IMR-90 (cell line): ENCODE data around the gene NBEA. TPM values are rescaled to one million over a fixed set of nuclear protein-coding genes. Genes with fewer than 3 reads are reported as not detected.
A peak's percentile ranks its signal among the peaks of the same experiment; 100 is the strongest.

ENCODE experiments used
- ATAC-seq: fragments of 200-7000 bp; cut with Tn5 transposase; 2 replicates; pipeline ENCODE4 v1.9.1; 2020; ENCODE audit warnings: low read depth, mild to moderate bottlenecking, moderate library complexity
- BruUV-seq: library from RNA; stranded (reverse); fragments of 400-500 nt; replicated peaks from 2 replicates; lab custom pipeline; 2021; lab: Mats Ljungman, UMichigan
- CTCF ChIA-PET: fragments of 300-600 bp; formaldehyde crosslinking; extraction: SDS; loops from one replicate; lab custom pipeline; 2021; ENCODE audit warnings: antibody characterized with exemption; lab: Yijun Ruan, JAX
- POLR2A ChIA-PET: fragments of 300-600 bp; sonication (Branson Sonifier 250); formaldehyde crosslinking; loops from one replicate; lab custom pipeline; 2022; ENCODE audit warnings: antibody characterized with exemption; ENCODE audit not compliant: unreplicated experiment; lab: Charles Lee
- DNase-seq: peaks from one replicate; pipeline ENCODE4 v3.0.0; 2013
- H2AFZ ChIP-seq: replicated peaks from 2 replicates; pipeline ENCODE3; 2013; ENCODE audit warnings: low read length, mild to moderate bottlenecking; ENCODE audit not compliant: poor library complexity
- H2AK5ac ChIP-seq: 2 replicates; pipeline ENCODE4 v1.6.1; 2013; ENCODE audit warnings: low read depth, low read length, inconsistent platforms
- H2AK9ac ChIP-seq: replicated peaks from 2 replicates; pipeline ENCODE3; 2013; ENCODE audit warnings: mild to moderate bottlenecking, low read depth, low read length, moderate library complexity; ENCODE audit not compliant: poor library complexity
- H2BK120ac ChIP-seq: 2 replicates; pipeline ENCODE4 v1.6.1; 2013; ENCODE audit warnings: low read depth, low read length, inconsistent platforms
- H2BK15ac ChIP-seq: 3 replicates; pipeline ENCODE4 v1.6.1; 2013; ENCODE audit warnings: low read depth, low read length, inconsistent platforms
- H2BK20ac ChIP-seq: 2 replicates; pipeline ENCODE4 v1.6.1; 2013; ENCODE audit warnings: low read depth, mild to moderate bottlenecking, inconsistent platforms, low read length, moderate library complexity
- H2BK5ac ChIP-seq: 2 replicates; pipeline ENCODE4 v1.6.1; 2013; ENCODE audit warnings: mild to moderate bottlenecking, low read depth, low read length, inconsistent platforms; ENCODE audit not compliant: poor library complexity, severe bottlenecking
- H3K14ac ChIP-seq: replicated peaks from 2 replicates; pipeline ENCODE4 v1.6.1; 2013; ENCODE audit warnings: low read depth, low read length, inconsistent platforms
- H3K18ac ChIP-seq: 2 replicates; pipeline ENCODE4 v1.6.1; 2013; ENCODE audit warnings: low read depth, low read length, control low read depth
- H3K23ac ChIP-seq: 2 replicates; pipeline ENCODE4 v1.6.1; 2013; ENCODE audit warnings: low read depth, low read length, inconsistent platforms
- H3K27ac ChIP-seq: 2 replicates; pipeline ENCODE4 v1.5.1; 2013; ENCODE audit warnings: mild to moderate bottlenecking, control low read depth, low read length; ENCODE audit not compliant: insufficient read depth
- H3K27me3 ChIP-seq: 2 replicates; pipeline ENCODE4 v1.6.1; 2013; ENCODE audit warnings: low read length; ENCODE audit not compliant: control insufficient read depth, insufficient read depth
- H3K36me3 ChIP-seq: 2 replicates; pipeline ENCODE4 v1.6.1; 2013; ENCODE audit warnings: low read length, mixed read lengths; ENCODE audit not compliant: control insufficient read depth, insufficient read depth
- H3K4ac ChIP-seq: 2 replicates; pipeline ENCODE4 v1.6.1; 2013; ENCODE audit warnings: low read depth, low read length, inconsistent platforms
- H3K4me1 ChIP-seq: 2 replicates; pipeline ENCODE4 v1.6.1; 2013; ENCODE audit warnings: low read length, mixed read lengths; ENCODE audit not compliant: control insufficient read depth, insufficient read depth
- H3K4me2 ChIP-seq: 2 replicates; pipeline ENCODE4 v1.6.1; 2013; ENCODE audit warnings: low read depth, mild to moderate bottlenecking, control low read depth, low read length, moderate library complexity
- H3K4me3 ChIP-seq: 2 replicates; pipeline ENCODE4 v1.5.1; 2013; ENCODE audit warnings: low read depth, mild to moderate bottlenecking, control low read depth, low read length, moderate library complexity; ENCODE audit not compliant: insufficient read depth
- H3K56ac ChIP-seq: 2 replicates; pipeline ENCODE4 v1.6.1; 2013; ENCODE audit warnings: low read length, inconsistent platforms; ENCODE audit not compliant: insufficient read depth; ENCODE audit errors: extremely low read depth
- H3K79me1 ChIP-seq, 2 experiments: 2 replicates each; pipeline ENCODE4 v1.6.1; 2013; ENCODE audit warnings: low read length in 2 of 2, inconsistent platforms in 1 of 2, low read depth in 1 of 2
- H3K9ac ChIP-seq: 2 replicates; pipeline ENCODE4 v1.6.1; 2013; ENCODE audit warnings: low read depth, low read length, control low read depth
- H3K9me1 ChIP-seq: 2 replicates; pipeline ENCODE4 v1.6.1; 2013; ENCODE audit warnings: low read length, inconsistent platforms; ENCODE audit not compliant: insufficient read depth
- H3K9me3 ChIP-seq: 2 replicates; pipeline ENCODE4 v1.6.1; 2013; ENCODE audit warnings: low read length; ENCODE audit not compliant: control insufficient read depth, insufficient read depth
- H4K20me1 ChIP-seq: 2 replicates; pipeline ENCODE4 v1.6.1; 2013; ENCODE audit warnings: low read length, inconsistent platforms; ENCODE audit not compliant: insufficient read depth
- H4K5ac ChIP-seq: 2 replicates; pipeline ENCODE4 v1.6.1; 2013; ENCODE audit warnings: mild to moderate bottlenecking, low read depth, low read length, control low read depth
- H4K8ac ChIP-seq, 2 experiments: 2 replicates each; pipeline ENCODE4 v1.6.1; 2013; ENCODE audit warnings: low read depth in 2 of 2, low read length in 2 of 2, control low read depth in 1 of 2, inconsistent platforms in 1 of 2
- H4K91ac ChIP-seq: 2 replicates; pipeline ENCODE4 v1.6.1; 2013; ENCODE audit warnings: low read depth, low read length, inconsistent platforms; ENCODE audit not compliant: insufficient read depth
- CEBPB ChIP-seq: IDR thresholded peaks from 2 replicates; pipeline ENCODE4 v1.6.1; 2012; ENCODE audit warnings: low read depth, low read length, improper control_type of control experiment
- USF2 ChIP-seq: fragments of 150-350 bp; IDR thresholded peaks from 2 replicates; pipeline ENCODE4 v1.6.1; 2017; ENCODE audit warnings: mild to moderate bottlenecking, antibody characterized with exemption, low read length, low read depth
- WGBS, 2 experiments: methylation state at CpG; one replicate each; pipeline versions ENCODE4 v1.1.5 to v1.1.7; 2013; ENCODE audit warnings: missing lambda C conversion rate in 2 of 2; ENCODE audit not compliant: insufficient read length in 1 of 2; ENCODE audit errors: extremely low coverage in 2 of 2; 5-methylcytosine and 5-hydroxymethylcytosine counted together
- dilution Hi-C: fragments of 300-500 bp; cut with HindIII; formaldehyde crosslinking; loops from one replicate; pipeline ENCODE4 v1.14.3; 2018; ENCODE audit warnings: low sequenced_read_pairs; ENCODE audit not compliant: unreplicated experiment
- in situ Hi-C: fragments of 300-500 bp; cut with MboI; formaldehyde crosslinking; loops from 3 replicates; pipeline ENCODE4 v1.14.3; 2019; ENCODE audit warnings: low sequenced_read_pairs, inconsistent platforms, mixed read lengths
- intact Hi-C: fragments of 100-400 bp; cut with micrococcal nuclease; formaldehyde crosslinking; loops from 2 replicates; pipeline ENCODE4 v1.10.0; 2022
- polyA plus RNA-seq, 3 experiments: library from polyadenylated mRNA; depleted of rRNA; stranded (reverse); fragments of >200 nt; gene quantifications; 2 replicates each; pipeline ENCODE4 v1.2.3, GENCODE V29; 2012; ENCODE audit warnings: low replicate concordance in 1 of 3
- total RNA-seq: library from RNA; depleted of rRNA; stranded (reverse); fragments of >200 nt; gene quantifications from 2 replicates; pipeline ENCODE4 v1.2.3, GENCODE V29; 2012

The NBEA gene
- total and polyA plus RNA-seq, 2 of the 4 experiments (the other 2 are of a cell fraction), result 0.82 to 2.2 TPM

DNA sequence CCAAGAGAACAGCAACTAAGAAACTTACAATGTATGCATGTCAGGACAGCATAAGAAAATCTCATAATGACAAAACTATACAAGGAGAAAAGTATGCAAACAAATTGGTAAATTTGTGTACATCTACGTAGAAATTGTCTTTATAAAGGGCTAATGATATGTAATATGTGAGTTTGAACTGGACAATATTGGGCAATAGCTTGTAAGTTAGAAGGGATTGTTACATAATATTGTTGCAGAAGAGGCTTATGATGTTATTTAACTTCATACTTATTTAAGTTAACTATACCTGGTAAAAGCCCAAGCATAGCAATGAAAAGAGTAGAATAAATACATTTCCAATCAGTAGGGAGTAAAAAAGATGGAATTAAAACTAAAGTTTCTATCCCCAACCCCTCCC lies 400.4 kb downstream of the NBEA start:
- H3K9me1 ChIP-seq, result no peaks in the 10 kb centered on the region
- H4K5ac ChIP-seq, result no peak overlapping the region
- H2BK15ac ChIP-seq, result no peak overlapping the region
- H3K56ac ChIP-seq, result no peak overlapping the region
- no peak overlapping the region for H3K4me2 ChIP-seq
- no peak overlapping the region for H2AFZ ChIP-seq
- H3K27me3 ChIP-seq, result no peaks in the 10 kb centered on the region
- H3K14ac ChIP-seq, result no peak overlapping the region
- no peaks in the 10 kb centered on the region for H3K79me1 ChIP-seq
- intact Hi-C loops, result no loop called here
- H3K9ac ChIP-seq, result no peak overlapping the region
- no peak overlapping the region for H4K8ac ChIP-seq
- H3K4me1 ChIP-seq, result no peaks in the 10 kb centered on the region
- H3K4me3 ChIP-seq, result no peak overlapping the region
- in situ Hi-C loops, result no loop called here
- no peaks in the 10 kb centered on the region for H3K9me3 ChIP-seq
- H2AK5ac ChIP-seq, result no peak overlapping the region
- BruUV-seq, result no TSS peak
- no peak overlapping the region for H3K27ac ChIP-seq
- WGBS, 2 experiments, result no CpG with 5 or more reads among the region's 1 CpG
- H4K20me1 ChIP-seq, result no peaks in the 10 kb centered on the region
- H3K23ac ChIP-seq, result no peak overlapping the region
- ChIA-PET CTCF (no interaction called here), POLR2A (no interaction called here)
- TF ChIP-seq USF2 (no peak), CEBPB (peak; percentile 58)
- H3K4ac ChIP-seq, result no peak overlapping the region
- H3K18ac ChIP-seq, result no peak overlapping the region
- no peak for DNase-seq
- H2AK9ac ChIP-seq, result no peak overlapping the region
- H4K91ac ChIP-seq, result no peak overlapping the region
- no peak overlapping the region for H2BK20ac ChIP-seq
- dilution Hi-C loops, result no loop called here
- no peak overlapping the region for H2BK5ac ChIP-seq
- no peak for ATAC-seq
- H3K36me3 ChIP-seq, result no peaks in the 10 kb centered on the region
- H2BK120ac ChIP-seq, result no peak overlapping the region
